HEK293 (cell line): ENCODE measurements around the gene UBAC2.

Experiments
- ATF2 ChIP-seq: fragments of 450-650 bp; formaldehyde crosslinking; IDR thresholded peaks from 2 replicates; pipeline ENCODE4 v1.5.1; 2016; ENCODE audit warnings: missing biosample characterization, missing genetic modification characterization, low read depth
- EGR2 ChIP-seq: fragments of 450-650 bp; formaldehyde crosslinking; IDR thresholded peaks from 2 replicates; pipeline ENCODE4 v1.5.1; 2016; ENCODE audit warnings: low read depth, missing biosample characterization, missing genetic modification characterization
- KLF1 ChIP-seq: fragments of 450-650 bp; formaldehyde crosslinking; IDR thresholded peaks from 2 replicates; pipeline ENCODE4 v1.5.1; 2016; ENCODE audit warnings: missing biosample characterization, missing genetic modification characterization
- KLF10 ChIP-seq: fragments of 450-650 bp; IDR thresholded peaks from 2 replicates; pipeline ENCODE4 v1.5.1; 2018; ENCODE audit warnings: missing biosample characterization, mild to moderate bottlenecking, missing genetic modification characterization
- KLF7 ChIP-seq: fragments of 450-650 bp; formaldehyde crosslinking; IDR thresholded peaks from 2 replicates; pipeline ENCODE4 v1.5.1; 2016; ENCODE audit warnings: missing biosample characterization, missing genetic modification characterization, borderline replicate concordance
- OVOL3 ChIP-seq: fragments of 450-650 bp; formaldehyde crosslinking; IDR thresholded peaks from 2 replicates; pipeline ENCODE4 v1.5.1; 2016; ENCODE audit warnings: missing biosample characterization, missing genetic modification characterization
- REPIN1 ChIP-seq: fragments of 450-650 bp; formaldehyde crosslinking; IDR thresholded peaks from 2 replicates; pipeline ENCODE4 v1.5.1; 2017; ENCODE audit warnings: missing biosample characterization, missing genetic modification characterization, low read depth
- SALL2 ChIP-seq: fragments of 450-650 bp; formaldehyde crosslinking; IDR thresholded peaks from 2 replicates; pipeline ENCODE4 v1.5.0; 2017; ENCODE audit warnings: missing biosample characterization, mild to moderate bottlenecking, missing genetic modification characterization, borderline replicate concordance
- SCRT2 ChIP-seq: fragments of 450-650 bp; formaldehyde crosslinking; IDR thresholded peaks from 2 replicates; pipeline ENCODE4 v1.5.1; 2016; ENCODE audit warnings: missing biosample characterization, missing genetic modification characterization
- SP3 ChIP-seq: fragments of 450-650 bp; formaldehyde crosslinking; IDR thresholded peaks from 2 replicates; pipeline ENCODE4 v1.5.1; 2016; ENCODE audit warnings: missing biosample characterization, missing genetic modification characterization
- TCF7L2 ChIP-seq: IDR thresholded peaks from 2 replicates; pipeline ENCODE4 v1.6.1; 2011; ENCODE audit warnings: low read depth, mild to moderate bottlenecking, inconsistent platforms, low read length, moderate library complexity, borderline replicate concordance
- YY2 ChIP-seq: fragments of 450-650 bp; formaldehyde crosslinking; IDR thresholded peaks from 2 replicates; pipeline ENCODE4 v1.5.1; 2016; ENCODE audit warnings: missing biosample characterization, missing genetic modification characterization
- ZBTB17 ChIP-seq: fragments of 450-650 bp; formaldehyde crosslinking; IDR thresholded peaks from 2 replicates; pipeline ENCODE4 v1.5.1; 2016; ENCODE audit warnings: missing biosample characterization, missing genetic modification characterization
- ZNF132 ChIP-seq: fragments of 450-650 bp; formaldehyde crosslinking; IDR thresholded peaks from 2 replicates; pipeline ENCODE4 v1.5.1; 2017; ENCODE audit warnings: missing biosample characterization, missing genetic modification characterization, borderline replicate concordance
- ZNF174 ChIP-seq: fragments of 450-650 bp; formaldehyde crosslinking; IDR thresholded peaks from 2 replicates; pipeline ENCODE4 v1.5.0; 2017; ENCODE audit warnings: missing biosample characterization, mild to moderate bottlenecking, missing genetic modification characterization
- ZNF184 ChIP-seq: fragments of 450-650 bp; IDR thresholded peaks from 2 replicates; pipeline ENCODE4 v1.5.1; 2018; ENCODE audit warnings: missing biosample characterization, mild to moderate bottlenecking, missing genetic modification characterization
- ZNF24 ChIP-seq: fragments of 450-650 bp; formaldehyde crosslinking; IDR thresholded peaks from 2 replicates; pipeline ENCODE4 v1.5.1; 2016; ENCODE audit warnings: missing biosample characterization, missing genetic modification characterization
- ZNF248 ChIP-seq: fragments of 450-650 bp; formaldehyde crosslinking; IDR thresholded peaks from 2 replicates; pipeline ENCODE4 v1.5.1; 2017; ENCODE audit warnings: missing biosample characterization, missing genetic modification characterization
- ZNF274 ChIP-seq, 2 experiments: fragments of 200-500 bp in 1 of 2; fragments of 450-650 bp in 1 of 2; sonication (Bioruptor generic) in 1 of 2; formaldehyde crosslinking in 1 of 2; IDR thresholded peaks; 2 replicates each; pipeline versions ENCODE4 v1.5.1 to v1.6.1; 2014 to 2016; ENCODE audit warnings: borderline replicate concordance in 1 of 2, inconsistent platforms in 1 of 2, low read length in 1 of 2, missing biosample characterization in 1 of 2, missing genetic modification characterization in 1 of 2
- ZNF280D ChIP-seq: fragments of 450-650 bp; formaldehyde crosslinking; IDR thresholded peaks from 2 replicates; pipeline ENCODE4 v1.5.1; 2016; ENCODE audit warnings: missing biosample characterization, missing genetic modification characterization
- ZNF426 ChIP-seq: fragments of 450-650 bp; formaldehyde crosslinking; IDR thresholded peaks from 2 replicates; pipeline ENCODE4 v1.5.1; 2017; ENCODE audit warnings: missing biosample characterization, missing genetic modification characterization, mild to moderate bottlenecking, inconsistent platforms, moderate library complexity
- ZNF510 ChIP-seq: fragments of 450-650 bp; formaldehyde crosslinking; IDR thresholded peaks from 2 replicates; pipeline ENCODE4 v1.5.1; 2018; ENCODE audit warnings: mild to moderate bottlenecking, missing genetic modification characterization, missing biosample characterization; ENCODE audit not compliant: insufficient replicate concordance
- ZNF513 ChIP-seq: fragments of 450-650 bp; IDR thresholded peaks from 2 replicates; pipeline ENCODE4 v1.5.1; 2018; ENCODE audit warnings: missing biosample characterization, missing genetic modification characterization
- ZNF560 ChIP-seq: fragments of 450-650 bp; formaldehyde crosslinking; IDR thresholded peaks from 2 replicates; pipeline ENCODE4 v1.5.1; 2017; ENCODE audit warnings: missing biosample characterization, missing genetic modification characterization, borderline replicate concordance
- ZNF596 ChIP-seq: fragments of 450-650 bp; IDR thresholded peaks from 2 replicates; pipeline ENCODE4 v1.5.0; 2018; ENCODE audit warnings: missing biosample characterization, mild to moderate bottlenecking, missing genetic modification characterization, moderate library complexity
- ZNF645 ChIP-seq: fragments of 450-650 bp; formaldehyde crosslinking; IDR thresholded peaks from 2 replicates; pipeline ENCODE4; 2016; ENCODE audit warnings: missing biosample characterization, missing genetic modification characterization
- ZNF670 ChIP-seq: fragments of 450-650 bp; formaldehyde crosslinking; IDR thresholded peaks from 2 replicates; pipeline ENCODE4 v1.5.1; 2016; ENCODE audit warnings: missing biosample characterization, missing genetic modification characterization, low read depth
- ZNF677 ChIP-seq: fragments of 450-650 bp; IDR thresholded peaks from 2 replicates; pipeline ENCODE4 v1.5.0; 2018; ENCODE audit warnings: missing biosample characterization, mild to moderate bottlenecking, missing genetic modification characterization, moderate library complexity
- ZNF776 ChIP-seq: fragments of 450-650 bp; formaldehyde crosslinking; IDR thresholded peaks from 2 replicates; pipeline ENCODE4 v1.5.0; 2017; ENCODE audit warnings: missing biosample characterization, missing genetic modification characterization, borderline replicate concordance
- ZNF837 ChIP-seq: fragments of 450-650 bp; formaldehyde crosslinking; IDR thresholded peaks from 2 replicates; pipeline ENCODE4 v1.5.1; 2016; ENCODE audit warnings: missing biosample characterization, missing genetic modification characterization
- ZSCAN5A ChIP-seq: fragments of 450-650 bp; formaldehyde crosslinking; IDR thresholded peaks from 2 replicates; pipeline ENCODE4 v1.5.1; 2016; ENCODE audit warnings: missing biosample characterization, missing genetic modification characterization

Gene UBAC2

GRCh38 chr13:99200432-99201167 lies at the start of gene UBAC2 (continued):
- TF ChIP-seq ZNF560 (no peak), ZNF596 (no peak; the same call in 1 of the 2 replicates), ZBTB17 (tag by site-specific recombination) (no peak), ZNF274 (IDR thresholded peaks at IDR 0.05; ENCODE audit: low read length) (no peak), ZNF274 (tag by site-specific recombination; IDR thresholded peaks at IDR 0.05; ENCODE audit: borderline replicate concordance) (no peak), YY2 (tag by site-specific recombination) (peak; percentile 82), KLF7 (tag by site-specific recombination) (peak; percentile 72; the same call in 1 of the 2 replicates), ZNF174 (no peak), REPIN1 (tag by site-specific recombination) (no peak), ZNF510 (no peak), ZNF776 (no peak), KLF1 (tag by site-specific recombination) (no peak), ZNF837 (tag by site-specific recombination) (no peak), ZNF426 (no peak), ZSCAN5A (tag by site-specific recombination) (no peak), ZNF24 (tag by site-specific recombination) (no peak; the same call in 1 of the 2 replicates), EGR2 (tag by site-specific recombination) (no peak), ZNF132 (tag by site-specific recombination) (no peak), SP3 (tag by site-specific recombination) (peak; percentile 58), ZNF645 (tag by site-specific recombination) (peak; percentile 55; the same call in 1 of the 2 replicates), ZNF280D (tag by site-specific recombination) (0 out of 2 replicates have a peak, but pooled peaks have one; percentile 25), SCRT2 (tag by site-specific recombination) (peak; percentile 72; the same call in 1 of the 2 replicates), SALL2 (tag by site-specific recombination) (no peak), OVOL3 (tag by site-specific recombination) (no peak), ZNF184 (no peak), ZNF670 (no peak), ZNF677 (tag by site-specific recombination) (no peak), TCF7L2 (no peak), ZNF248 (tag by site-specific recombination) (no peak), ZNF513 (tag by site-specific recombination) (no peak), ATF2 (tag by site-specific recombination) (no peak), KLF10 (0 out of 2 replicates have a peak, but pooled peaks have one; percentile 43)
